B cell (primary cell): Measurements from ENCODE around the gene CALCA.

Source experiments
- EZH2 ChIP-seq: IDR thresholded peaks from 2 replicates; pipeline ENCODE4 v1.6.1; 2012; ENCODE audit warnings: borderline replicate concordance, low read depth, mild to moderate bottlenecking, moderate library complexity, low read length; ENCODE audit not compliant: insufficient read depth, poor library complexity, severe bottlenecking
- TF ChIP-seq, protein P1 (sequence below): fragments of 200-600 bp; IDR thresholded peaks from one replicate; pipeline ENCODE4 v1.8.0; 2022; ENCODE audit warnings: antibody characterized with exemption, mild to moderate bottlenecking

DNA sequence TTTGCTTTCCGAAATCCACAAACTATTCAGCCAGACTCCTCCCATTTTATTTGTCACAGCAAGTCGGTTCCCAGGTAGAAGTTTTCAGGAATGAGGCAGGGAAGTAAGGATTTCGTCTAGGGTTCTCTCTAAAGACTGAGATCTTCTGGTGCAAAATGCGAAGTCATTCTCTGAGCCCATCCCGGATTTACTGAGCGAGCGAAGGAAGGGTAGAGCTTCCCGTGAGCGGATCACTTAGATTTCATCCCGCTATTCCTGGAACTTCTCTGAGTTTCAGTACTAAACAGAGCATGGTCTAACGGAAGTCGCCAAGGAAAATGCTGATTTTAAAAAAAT lies 3.1 kb upstream of the CALCA start:
- TF ChIP-seq, protein P1, sequence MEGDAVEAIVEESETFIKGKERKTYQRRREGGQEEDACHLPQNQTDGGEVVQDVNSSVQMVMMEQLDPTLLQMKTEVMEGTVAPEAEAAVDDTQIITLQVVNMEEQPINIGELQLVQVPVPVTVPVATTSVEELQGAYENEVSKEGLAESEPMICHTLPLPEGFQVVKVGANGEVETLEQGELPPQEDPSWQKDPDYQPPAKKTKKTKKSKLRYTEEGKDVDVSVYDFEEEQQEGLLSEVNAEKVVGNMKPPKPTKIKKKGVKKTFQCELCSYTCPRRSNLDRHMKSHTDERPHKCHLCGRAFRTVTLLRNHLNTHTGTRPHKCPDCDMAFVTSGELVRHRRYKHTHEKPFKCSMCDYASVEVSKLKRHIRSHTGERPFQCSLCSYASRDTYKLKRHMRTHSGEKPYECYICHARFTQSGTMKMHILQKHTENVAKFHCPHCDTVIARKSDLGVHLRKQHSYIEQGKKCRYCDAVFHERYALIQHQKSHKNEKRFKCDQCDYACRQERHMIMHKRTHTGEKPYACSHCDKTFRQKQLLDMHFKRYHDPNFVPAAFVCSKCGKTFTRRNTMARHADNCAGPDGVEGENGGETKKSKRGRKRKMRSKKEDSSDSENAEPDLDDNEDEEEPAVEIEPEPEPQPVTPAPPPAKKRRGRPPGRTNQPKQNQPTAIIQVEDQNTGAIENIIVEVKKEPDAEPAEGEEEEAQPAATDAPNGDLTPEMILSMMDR = no peak
- TF ChIP-seq EZH2 = no peak
